GM15510 (cell line): ENCODE results near the gene FAM83E.

Experiments
- POLR2A ChIP-seq: IDR thresholded peaks from 3 replicates; pipeline ENCODE4 v1.6.1; 2011; ENCODE audit warnings: borderline replicate concordance; ENCODE audit not compliant: insufficient read length; ENCODE audit errors: extremely low read depth

FAM83E gene

DNA sequence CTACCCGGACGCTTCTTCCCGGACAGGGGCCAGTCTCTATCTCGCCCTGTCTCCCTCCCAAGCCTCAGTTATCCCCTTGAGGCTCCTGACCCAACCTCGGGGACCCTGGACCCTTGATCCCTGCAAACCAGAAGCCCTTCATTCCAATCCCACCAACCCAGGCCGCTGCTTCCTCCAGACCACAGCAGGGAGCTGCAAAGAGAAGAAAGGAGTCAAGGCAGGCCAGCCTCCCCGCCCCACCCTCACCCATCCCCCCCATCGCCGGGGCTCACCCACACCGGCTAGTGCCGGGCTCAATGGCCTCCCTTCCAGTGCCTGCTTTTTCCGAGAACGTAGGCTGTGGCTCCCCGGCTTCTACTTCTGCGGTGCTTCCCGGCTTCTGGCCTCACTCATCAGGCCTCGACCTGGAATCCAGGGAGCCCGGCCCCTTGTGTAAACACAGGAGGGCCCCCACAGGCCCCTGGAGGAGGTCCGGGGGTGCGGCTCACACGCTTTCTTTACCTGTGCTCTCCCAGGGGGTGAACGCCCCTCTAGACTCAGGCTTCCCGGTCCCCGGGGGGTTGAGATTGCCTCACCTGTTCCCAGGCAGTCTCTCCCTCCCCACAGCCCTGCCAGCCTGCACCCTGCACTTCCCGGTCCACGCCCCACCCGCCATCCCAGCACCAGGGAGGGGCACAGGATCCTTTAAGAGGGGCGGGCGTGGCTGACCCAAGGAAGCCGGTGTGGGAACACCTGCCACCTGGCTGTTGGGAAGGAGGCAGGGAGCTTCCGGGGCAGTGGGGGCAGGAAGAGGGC, at the start of gene FAM83E:
Gene FAM83E (minus strand): TSS at position 641 of the 795 bp plus-strand sequence. CDS start 1,704 bp downstream, outside the sequence.
- no peak for TF ChIP-seq POLR2A

- TF ChIP-seq POLR2A, result no peak
Measured at GRCh38 chr19:48664476-48664875, 49.6 kb upstream of the FAM83E start.

DNA sequence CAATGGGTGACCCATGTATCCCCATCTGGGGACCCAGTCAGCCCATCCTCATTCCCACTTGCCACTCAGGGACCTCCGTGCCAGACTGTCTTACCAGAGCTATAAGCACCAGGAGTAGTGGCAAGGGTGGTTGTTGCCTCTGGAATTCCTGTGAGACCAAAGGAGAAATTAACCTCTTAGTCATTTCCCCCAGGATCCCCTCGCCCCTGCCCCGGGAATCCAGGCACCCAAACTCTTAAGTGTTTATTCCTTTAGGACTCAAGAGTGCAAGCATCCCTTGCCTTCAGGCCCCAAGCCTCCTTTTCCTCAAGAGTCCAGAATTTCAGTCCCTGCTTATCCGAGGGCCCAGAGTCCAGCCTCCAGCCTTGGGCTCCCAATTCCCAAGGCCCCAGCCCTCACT, 48.8 kb upstream of the FAM83E start:
- no peak for TF ChIP-seq POLR2A

- TF ChIP-seq POLR2A, result no peak
Measured at GRCh38 chr19:48661711-48662090, 46.8 kb upstream of the FAM83E start.

GRCh38 chr19:48660852-48661710, 46.2 kb upstream of the FAM83E start:
- no peak for TF ChIP-seq POLR2A

DNA sequence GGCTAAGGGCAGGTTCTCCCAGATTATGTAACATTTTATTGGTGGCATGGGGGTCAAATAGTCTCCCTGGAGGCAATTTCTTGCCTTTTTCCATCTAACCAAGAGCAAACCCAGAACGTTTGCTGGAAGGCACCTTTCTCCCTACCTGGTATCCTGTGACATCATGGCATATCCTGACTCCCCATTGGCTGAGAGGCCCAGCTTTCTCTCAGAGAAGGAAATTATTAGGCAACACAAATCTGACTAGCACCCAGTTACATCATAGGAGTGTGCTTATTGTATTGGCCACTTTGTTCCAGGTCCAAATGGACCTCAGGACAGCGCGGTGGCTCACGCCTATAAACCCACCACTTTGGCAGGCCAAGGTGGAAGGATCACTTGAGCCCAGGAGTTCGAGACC, 44.9 kb upstream of the FAM83E start:
- no peak for TF ChIP-seq POLR2A

DNA sequence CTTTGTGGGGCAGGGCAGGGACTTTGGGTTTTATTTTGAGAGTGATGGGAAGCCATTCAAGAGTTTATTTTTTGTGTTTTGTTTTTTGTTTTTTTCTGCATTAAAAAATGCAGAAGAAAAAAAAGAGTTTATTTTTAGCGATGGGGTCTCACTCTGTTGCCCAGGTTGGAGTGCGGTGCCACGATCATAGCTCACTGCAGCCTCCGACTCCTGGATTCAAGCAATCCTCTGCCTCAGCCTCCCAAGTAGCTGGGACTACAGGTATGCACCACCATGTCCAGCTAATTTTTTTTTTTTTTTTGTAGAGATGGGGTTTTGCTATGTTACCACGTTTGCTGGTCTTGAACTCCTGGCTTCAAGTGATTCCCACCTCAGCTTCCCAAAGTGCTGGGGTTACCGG, 43.6 kb upstream of the FAM83E start:
- no peak for TF ChIP-seq POLR2A

GRCh38 chr19:48656840-48657474, 42.1 kb upstream of the FAM83E start:
- TF ChIP-seq POLR2A, result no peak

- TF ChIP-seq POLR2A, result no peak
Measured at GRCh38 chr19:48654299-48655059, 39.6 kb upstream of the FAM83E start.

- TF ChIP-seq POLR2A, result no peak
Measured at GRCh38 chr19:48651683-48652048, 36.8 kb upstream of the FAM83E start.

DNA sequence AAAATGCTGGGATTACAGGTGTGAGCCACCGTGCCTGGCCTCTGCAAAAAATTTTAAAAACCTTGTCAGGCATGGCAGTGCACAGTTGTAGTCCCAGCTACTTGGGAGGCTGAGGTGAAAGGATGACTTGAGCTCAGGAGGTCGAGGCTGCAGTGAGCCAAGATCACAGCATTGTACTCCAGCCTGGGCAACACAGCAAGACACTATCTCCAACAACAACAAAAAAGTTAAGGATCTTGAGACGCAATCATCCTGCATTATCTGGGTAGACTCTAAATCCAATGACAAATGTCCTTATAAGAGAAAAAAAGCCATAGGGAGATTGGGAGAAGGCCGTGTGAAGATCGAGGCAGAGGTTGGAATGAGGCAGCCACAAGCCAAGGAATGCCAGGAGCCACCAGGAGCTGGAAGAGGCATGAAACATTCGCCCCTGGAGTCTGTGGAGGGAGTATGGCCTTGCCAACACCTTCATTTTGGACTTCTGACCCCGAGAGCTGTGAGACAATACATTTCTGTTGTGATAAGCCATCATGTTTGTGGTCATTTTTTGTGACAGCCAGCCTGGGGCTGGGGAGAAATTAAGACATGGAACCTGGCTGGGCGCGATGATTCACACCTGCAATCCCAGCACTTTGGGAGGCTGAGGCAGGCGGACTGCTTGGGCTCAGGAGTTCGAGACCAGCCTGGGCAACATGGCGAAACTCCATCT, 36.3 kb upstream of the FAM83E start:
- TF ChIP-seq POLR2A, result no peak

DNA sequence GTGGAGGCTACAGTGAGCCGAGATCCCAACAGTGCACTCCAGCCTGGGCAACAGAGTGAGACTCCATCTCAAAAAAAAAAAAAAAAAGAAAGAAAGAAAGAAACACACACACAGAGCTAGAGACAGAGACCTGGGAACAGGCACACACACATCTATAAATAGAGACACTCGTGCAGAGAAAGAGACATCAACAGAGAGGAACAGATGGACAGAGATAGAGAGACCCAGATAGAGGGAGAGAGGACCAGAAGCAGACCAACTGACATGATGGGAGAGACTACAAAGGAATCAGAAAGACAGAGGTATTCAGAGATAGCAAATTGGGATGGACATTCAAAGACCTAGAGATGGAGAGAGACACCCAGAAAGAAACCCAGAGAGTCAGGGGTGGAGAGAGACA, 33.3 kb upstream of the FAM83E start:
- no peak for TF ChIP-seq POLR2A

- TF ChIP-seq POLR2A, result no peak
Measured at GRCh38 chr19:48646722-48647216, 31.9 kb upstream of the FAM83E start.

- TF ChIP-seq POLR2A, result no peak
Measured at GRCh38 chr19:48646001-48646721, 31.3 kb upstream of the FAM83E start, which contains the start of gene CA11. Gene CA11 (minus strand): TSS chr19:48646187. CDS start chr19:48645632, 555 bp downstream.

DNA sequence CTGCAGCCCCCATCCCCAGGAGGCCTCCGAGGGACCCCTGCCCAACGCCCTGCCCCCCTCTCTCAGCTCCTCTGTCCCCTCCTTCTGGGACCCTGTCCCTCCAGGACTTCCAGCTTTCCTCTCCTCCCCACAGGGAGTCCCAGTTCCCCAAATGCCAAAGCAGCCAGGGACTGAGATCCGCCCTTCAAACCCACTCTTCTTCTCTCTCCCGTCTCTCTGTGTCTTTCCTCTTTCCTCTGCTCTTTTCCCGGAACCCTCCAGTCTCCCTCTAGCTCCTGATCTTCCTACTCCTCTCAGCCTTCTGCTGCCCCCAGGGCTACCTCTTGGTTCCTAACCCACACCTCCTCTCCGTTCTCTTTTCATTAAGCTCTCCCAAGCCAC, 30.7 kb upstream of the FAM83E start:
- TF ChIP-seq POLR2A, result no peak
